Keratinocyte (primary cell): ENCODE measurements around the gene FARP1. TPM values are rescaled to one million over a fixed set of nuclear protein-coding genes. Genes with fewer than 3 reads are reported as not detected.

Source experiments
- DNase-seq: peaks from one replicate; pipeline ENCODE4 v3.0.0-alpha.2; 2011; ENCODE audit warnings: low read depth, missing footprints, low spot score
- FAIRE-seq: peaks from 2 replicates; lab custom pipeline; 2011; peaks lifted over from hg19 to GRCh38; lab: Jason Lieb, UNC
- H2AFZ ChIP-seq: 2 replicates; pipeline ENCODE4 v1.6.0; 2012; ENCODE audit warnings: low read length, control low read depth, inconsistent platforms; ENCODE audit not compliant: control insufficient read depth
- H3K27ac ChIP-seq: 2 replicates; pipeline ENCODE4 v1.5.1; 2011; ENCODE audit warnings: low read length; ENCODE audit not compliant: control insufficient read depth, insufficient read depth
- H3K27me3 ChIP-seq: 3 replicates; pipeline ENCODE4 v1.6.0; 2011; ENCODE audit warnings: low read length; ENCODE audit not compliant: control insufficient read depth, insufficient read depth; ENCODE audit errors: extremely low read depth
- H3K36me3 ChIP-seq, 2 experiments: 2 replicates in 1 of 2; 3 replicates in 1 of 2; pipeline ENCODE4 v1.5.1; 2011; ENCODE audit warnings: low read length in 2 of 2, mild to moderate bottlenecking in 1 of 2; ENCODE audit not compliant: control insufficient read depth in 2 of 2, insufficient read depth in 2 of 2; ENCODE audit errors: extremely low read depth in 1 of 2
- H3K4me1 ChIP-seq: 3 replicates; pipeline ENCODE4 v1.5.1; 2011; ENCODE audit warnings: low read length; ENCODE audit not compliant: control insufficient read depth, insufficient read depth; ENCODE audit errors: extremely low read depth
- H3K4me2 ChIP-seq: 3 replicates; pipeline ENCODE4 v1.6.0; 2011; ENCODE audit warnings: low read depth, low read length; ENCODE audit not compliant: control insufficient read depth, insufficient read depth; ENCODE audit errors: extremely low read depth
- H3K4me3 ChIP-seq, 3 experiments: fragments of 200-600 bp in 1 of 3; sonication (generic) in 1 of 3; 2 replicates in 2 of 3; 3 replicates in 1 of 3; pipeline ENCODE4 v1.5.1; 2011 to 2016; ENCODE audit warnings: low read length in 3 of 3, mild to moderate bottlenecking in 3 of 3, control low read depth in 2 of 3, inconsistent platforms in 1 of 3, low read depth in 1 of 3, mixed read lengths in 1 of 3, mixed run types in 1 of 3, moderate library complexity in 1 of 3; ENCODE audit not compliant: control insufficient read depth in 2 of 3, insufficient read depth in 2 of 3; ENCODE audit errors: extremely low read depth in 1 of 3
- H3K79me2 ChIP-seq: 2 replicates; pipeline ENCODE4 v1.6.0; 2012; ENCODE audit warnings: low read length; ENCODE audit not compliant: control insufficient read depth, insufficient read depth
- H3K9ac ChIP-seq: 3 replicates; pipeline ENCODE4 v1.6.0; 2011; ENCODE audit warnings: low read length; ENCODE audit not compliant: control insufficient read depth, insufficient read depth; ENCODE audit errors: extremely low read depth
- H3K9me1 ChIP-seq: 3 replicates; pipeline ENCODE4 v1.6.0; 2011; ENCODE audit warnings: low read length; ENCODE audit not compliant: control insufficient read depth, insufficient read depth; ENCODE audit errors: extremely low read depth
- H3K9me3 ChIP-seq: 2 replicates; pipeline ENCODE4 v1.5.1; 2012; ENCODE audit warnings: low read depth, low read length; ENCODE audit not compliant: control insufficient read depth
- H4K20me1 ChIP-seq: 3 replicates; pipeline ENCODE4 v1.6.0; 2011; ENCODE audit warnings: low read length; ENCODE audit not compliant: control insufficient read depth, insufficient read depth; ENCODE audit errors: extremely low read depth
- CTCF ChIP-seq, 3 experiments: IDR thresholded peaks in 1 of 3; conservative IDR thresholded peaks in 1 of 3; optimal IDR thresholded peaks in 1 of 3; 2 replicates in 2 of 3; 3 replicates in 1 of 3; pipeline versions ENCODE3 to v1.5.1; 2011; ENCODE audit warnings: low read length in 3 of 3, mild to moderate bottlenecking in 3 of 3, moderate library complexity in 2 of 3, control low read depth in 1 of 3, inconsistent platforms in 1 of 3; ENCODE audit not compliant: insufficient read depth in 2 of 3; ENCODE audit errors: extremely low read depth in 1 of 3
- EZH2 ChIP-seq: IDR thresholded peaks from one replicate; pipeline ENCODE4 v1.6.1; 2012; ENCODE audit warnings: inconsistent platforms, mild to moderate bottlenecking, low read length, moderate library complexity
- dilution Hi-C: fragments of 300-500 bp; cut with MboI; formaldehyde crosslinking; loops from one replicate; pipeline ENCODE4 v1.7.0; 2020; ENCODE audit warnings: low sequenced_read_pairs; ENCODE audit not compliant: extremely low pct_ligation_motif_present
- polyA plus RNA-seq, 5 experiments: library from polyadenylated mRNA; depleted of rRNA in 3 of 5; stranded (reverse) in 3 of 5; stranded (forward) in 1 of 5; unstranded in 1 of 5; fragments of >200 nt; gene quantifications; 1 replicate in 1 of 5; 2 replicates in 3 of 5; 3 replicates in 1 of 5; pipeline versions ENCODE4 v1.2.1 to v1.2.3, GENCODE V29; 2011 to 2012; ENCODE audit warnings: missing spikeins in 2 of 5, low read depth in 1 of 5, low replicate concordance in 1 of 5

FARP1 gene
- polyA plus RNA-seq, 1 donor (not counting 4 experiments of a cell fraction or from before 2014, with no cell fraction given) = 10.3 TPM

- no peaks in the 10 kb centered on the region for H3K79me2 ChIP-seq
- TF ChIP-seq EZH2 (no peak), CTCF (optimal IDR thresholded peaks at IDR 0.05 in 1 of 3, IDR thresholded peaks at IDR 0.05 in 1 of 3, conservative IDR thresholded peaks at IDR 0.05 in 1 of 3; ENCODE audit: extremely low read depth in 1 of 3, insufficient read depth in 2 of 3, low read length in 3 of 3) (no peak)
- H3K9me3 ChIP-seq = no peaks in the 10 kb centered on the region
- no peaks in the 10 kb centered on the region for H3K4me1 ChIP-seq
- FAIRE-seq = no peak
- DNase-seq = no peak
- H3K36me3 ChIP-seq = no peaks in the 10 kb centered on the region
- no peak overlapping the region for H3K9ac ChIP-seq
- H3K9me1 ChIP-seq = no peaks in the 10 kb centered on the region
- no peak overlapping the region for H3K4me2 ChIP-seq
- dilution Hi-C loops = no loop called here
- H3K27me3 ChIP-seq = no peaks in the 10 kb centered on the region
- no peak overlapping the region for H3K27ac ChIP-seq
- H4K20me1 ChIP-seq = no peaks in the 10 kb centered on the region
- no peak overlapping the region for H2AFZ ChIP-seq
- no peak overlapping the region for H3K4me3 ChIP-seq
These were observed 8.0 kb upstream of the FARP1 start for GRCh38 chr13:98134901-98135300.

GRCh38 chr13:98141091-98141490 is 1.8 kb upstream of the FARP1 start:
- Histone ChIP-seq H3K4me1 (peaks cover 8% of the 10 kb centered on the region), H3K4me3 (no peak overlapping the region), H3K9me3 (no peaks in the 10 kb centered on the region), H3K27me3 (peaks cover 22% of the 10 kb centered on the region), H3K4me2 (no peak overlapping the region), H3K9me1 (no peaks in the 10 kb centered on the region), H3K79me2 (peaks cover 4% of the 10 kb centered on the region), H3K9ac (no peak overlapping the region), H3K36me3 (no peaks in the 10 kb centered on the region), H3K27ac (no peak overlapping the region), H2AFZ (no peak overlapping the region), H4K20me1 (no peaks in the 10 kb centered on the region)
- FAIRE-seq = no peak
- TF ChIP-seq EZH2 = no peak
- no peak for TF ChIP-seq CTCF (optimal IDR thresholded peaks at IDR 0.05 in 1 of 3, IDR thresholded peaks at IDR 0.05 in 1 of 3, conservative IDR thresholded peaks at IDR 0.05 in 1 of 3; ENCODE audit: extremely low read depth in 1 of 3, insufficient read depth in 2 of 3, low read length in 3 of 3)
- DNase-seq = no peak
- dilution Hi-C loops = no loop called here
